H1 (cell line): ENCODE measurements around the gene SLC4A8. TPM values are rescaled to one million over a fixed set of nuclear protein-coding genes. Genes with fewer than 3 reads are reported as not detected.

Experiments
- ASH2L ChIP-seq: fragments of 200-600, 300-600 bp; sonication (generic); IDR thresholded peaks from one replicate; pipeline ENCODE4 v1.7.1; 2017; ENCODE audit warnings: low read length
- BACH1 ChIP-seq: IDR thresholded peaks from 2 replicates; pipeline ENCODE4 v1.6.1; 2012; ENCODE audit warnings: low read length, improper control_type of control experiment
- CBX8 ChIP-seq: fragments of 300-800, 300-1000 bp; sonication (generic); IDR thresholded peaks from 2 replicates; pipeline ENCODE4 v1.7.1; 2016; ENCODE audit warnings: low read depth, low read length, borderline replicate concordance
- EP300 ChIP-seq, 2 experiments: IDR thresholded peaks; 1 replicate in 1 of 2; 2 replicates in 1 of 2; pipeline ENCODE4 v1.6.1; 2011 to 2012; ENCODE audit warnings: low read depth in 2 of 2, low read length in 2 of 2, mild to moderate bottlenecking in 2 of 2, borderline replicate concordance in 1 of 2, inconsistent platforms in 1 of 2, moderate library complexity in 1 of 2
- GABPA ChIP-seq: IDR thresholded peaks from 2 replicates; pipeline ENCODE4 v1.6.1; 2011; ENCODE audit warnings: mild to moderate bottlenecking, low read length, moderate library complexity, borderline replicate concordance; ENCODE audit not compliant: insufficient read depth
- KDM1A ChIP-seq: fragments of 200-600, 300-600 bp; sonication (generic); IDR thresholded peaks from 2 replicates; pipeline ENCODE4 v1.7.1; 2016; ENCODE audit warnings: mild to moderate bottlenecking, low read length, borderline replicate concordance
- RAD21 ChIP-seq, 2 experiments: IDR thresholded peaks in 1 of 2; conservative IDR thresholded peaks in 1 of 2; 2 replicates each; pipeline ENCODE4 v1.6.1; 2011; ENCODE audit warnings: low read depth in 2 of 2, low read length in 2 of 2, improper control_type of control experiment in 1 of 2, inconsistent platforms in 1 of 2, mild to moderate bottlenecking in 1 of 2, moderate library complexity in 1 of 2
- SIX5 ChIP-seq: IDR thresholded peaks from 2 replicates; pipeline ENCODE4 v1.6.1; 2011; ENCODE audit warnings: mild to moderate bottlenecking, low read depth, low read length
- SRF ChIP-seq: IDR thresholded peaks from 2 replicates; pipeline ENCODE4 v1.6.1; 2011; ENCODE audit warnings: mild to moderate bottlenecking, low read depth, low read length, moderate library complexity
- ZNF274 ChIP-seq: IDR thresholded peaks from 2 replicates; pipeline ENCODE4 v1.7.0; 2012; ENCODE audit warnings: low read length, borderline replicate concordance; ENCODE audit errors: extremely low read depth
- polyA plus RNA-seq, 7 experiments: library from polyadenylated mRNA; depleted of rRNA in 3 of 7; stranded (reverse) in 5 of 7; unstranded in 2 of 7; fragments of >200 nt in 5 of 7; fragments of 200-250 nt in 2 of 7; gene quantifications; 1 replicate in 5 of 7; 2 replicates in 1 of 7; 4 replicates in 1 of 7; pipeline versions ENCODE4 v1.2.1 to v1.2.3, GENCODE V29; 2011 to 2013; ENCODE audit warnings: missing spikeins in 2 of 7, mixed read lengths in 2 of 7
- total RNA-seq: library from RNA; stranded (reverse); fragmentation: NEBNext Ultra II Directional; extraction: Animal tissue kit (Norgen Biotek cat#: 25700); gene quantifications from 2 replicates; pipeline ENCODE4 v1.2.1, GENCODE V29; 2021
- TF ChIP-seq, protein P1 (sequence below), 3 experiments: IDR thresholded peaks; 1 replicate in 2 of 3; 2 replicates in 1 of 3; pipeline versions ENCODE4 v1.5.1 to v1.6.1; 2011; ENCODE audit warnings: low read length in 3 of 3, mild to moderate bottlenecking in 3 of 3, inconsistent platforms in 2 of 3, low read depth in 1 of 3, moderate library complexity in 1 of 3; ENCODE audit not compliant: insufficient read depth in 1 of 3; ENCODE audit errors: control extremely low read depth in 1 of 3

SLC4A8 gene
- total and polyA plus RNA-seq, 2 of the 8 experiments (the other 6 are each of a cell fraction or from before 2014, with no cell fraction given): 11.2 to 13.4 TPM

DNA sequence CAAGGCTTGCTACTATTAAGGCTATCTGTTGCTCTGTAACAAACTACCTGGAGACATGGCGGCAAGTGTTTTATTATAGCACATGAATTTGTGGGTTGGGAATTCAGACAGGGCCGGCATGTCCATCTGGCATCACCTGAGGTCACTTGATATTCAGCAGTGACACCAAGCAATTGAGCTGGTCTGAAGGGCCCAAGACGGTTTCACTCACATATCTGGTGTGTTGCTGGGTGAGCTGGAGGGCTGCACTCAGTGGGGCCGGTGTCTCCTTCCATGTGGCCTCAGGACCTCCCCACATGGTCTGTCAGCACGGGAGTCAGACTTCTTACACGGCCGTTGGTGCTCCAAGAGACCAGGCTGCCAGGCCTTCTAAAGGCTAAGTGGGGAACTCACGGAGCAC lies 114.0 kb downstream of the SLC4A8 start (continued):
- TF ChIP-seq, protein P1, sequence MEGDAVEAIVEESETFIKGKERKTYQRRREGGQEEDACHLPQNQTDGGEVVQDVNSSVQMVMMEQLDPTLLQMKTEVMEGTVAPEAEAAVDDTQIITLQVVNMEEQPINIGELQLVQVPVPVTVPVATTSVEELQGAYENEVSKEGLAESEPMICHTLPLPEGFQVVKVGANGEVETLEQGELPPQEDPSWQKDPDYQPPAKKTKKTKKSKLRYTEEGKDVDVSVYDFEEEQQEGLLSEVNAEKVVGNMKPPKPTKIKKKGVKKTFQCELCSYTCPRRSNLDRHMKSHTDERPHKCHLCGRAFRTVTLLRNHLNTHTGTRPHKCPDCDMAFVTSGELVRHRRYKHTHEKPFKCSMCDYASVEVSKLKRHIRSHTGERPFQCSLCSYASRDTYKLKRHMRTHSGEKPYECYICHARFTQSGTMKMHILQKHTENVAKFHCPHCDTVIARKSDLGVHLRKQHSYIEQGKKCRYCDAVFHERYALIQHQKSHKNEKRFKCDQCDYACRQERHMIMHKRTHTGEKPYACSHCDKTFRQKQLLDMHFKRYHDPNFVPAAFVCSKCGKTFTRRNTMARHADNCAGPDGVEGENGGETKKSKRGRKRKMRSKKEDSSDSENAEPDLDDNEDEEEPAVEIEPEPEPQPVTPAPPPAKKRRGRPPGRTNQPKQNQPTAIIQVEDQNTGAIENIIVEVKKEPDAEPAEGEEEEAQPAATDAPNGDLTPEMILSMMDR (IDR thresholded peaks at IDR 0.05; ENCODE audit: control extremely low read depth in 1 of 3, insufficient read depth in 1 of 3, low read depth in 1 of 3, low read length in 3 of 3): no peak
- TF ChIP-seq ZNF274 (no peak), KDM1A (no peak), ASH2L (no peak), BACH1 (no peak), SIX5 (no peak), RAD21 (IDR thresholded peaks at IDR 0.05 in 1 of 2, conservative IDR thresholded peaks at IDR 0.05 in 1 of 2; ENCODE audit: low read depth in 2 of 2, low read length in 2 of 2) (no peak), SRF (no peak), GABPA (no peak), CBX8 (no peak), EP300 (IDR thresholded peaks at IDR 0.05; ENCODE audit: borderline replicate concordance in 1 of 2, low read depth in 2 of 2, low read length in 2 of 2) (no peak)
